ENCODE measurements around the gene ALPP. TPM values are rescaled to one million over a fixed set of nuclear protein-coding genes. Genes with fewer than 3 reads are reported as not detected.

The ALPP gene
- total RNA-seq, 2 donors from 2014 or later = not detected

GRCh38 chr2:232353660-232354059, 24.9 kb upstream of the ALPP start:
- peaks cover 23% of the 10 kb centered on the region for H3K9me3 Mint-ChIP-seq
- Histone ChIP-seq H3K9me3 (ENCODE audit: control insufficient read depth, low read length) (peaks cover 10% of the 10 kb centered on the region), H3K27me3 (ENCODE audit: control insufficient read depth, insufficient read depth, low read length, poor library complexity, severe bottlenecking) (peaks cover 27% of the 10 kb centered on the region), H3K4me1 (ENCODE audit: control insufficient read depth, insufficient read depth, low read length) (no peaks in the 10 kb centered on the region), H3K27ac (ENCODE audit: low read depth, low read length) (no peak overlapping the region), H3K4me3 (ENCODE audit: low read length) (no peak overlapping the region), H3K9ac (ENCODE audit: extremely low read depth, low read length, poor library complexity, severe bottlenecking) (no peak overlapping the region), H3K36me3 (ENCODE audit: control insufficient read depth, insufficient read depth, low read length) (no peaks in the 10 kb centered on the region)
- WGBS, 2 experiments (ENCODE audit: insufficient coverage in 1 of 2, insufficient read length in 1 of 2) = 88% methylated on average over 6 to 7 of the region's 7 CpGs
- DNase-seq = no peak
- TF ChIP-seq, protein P1, sequence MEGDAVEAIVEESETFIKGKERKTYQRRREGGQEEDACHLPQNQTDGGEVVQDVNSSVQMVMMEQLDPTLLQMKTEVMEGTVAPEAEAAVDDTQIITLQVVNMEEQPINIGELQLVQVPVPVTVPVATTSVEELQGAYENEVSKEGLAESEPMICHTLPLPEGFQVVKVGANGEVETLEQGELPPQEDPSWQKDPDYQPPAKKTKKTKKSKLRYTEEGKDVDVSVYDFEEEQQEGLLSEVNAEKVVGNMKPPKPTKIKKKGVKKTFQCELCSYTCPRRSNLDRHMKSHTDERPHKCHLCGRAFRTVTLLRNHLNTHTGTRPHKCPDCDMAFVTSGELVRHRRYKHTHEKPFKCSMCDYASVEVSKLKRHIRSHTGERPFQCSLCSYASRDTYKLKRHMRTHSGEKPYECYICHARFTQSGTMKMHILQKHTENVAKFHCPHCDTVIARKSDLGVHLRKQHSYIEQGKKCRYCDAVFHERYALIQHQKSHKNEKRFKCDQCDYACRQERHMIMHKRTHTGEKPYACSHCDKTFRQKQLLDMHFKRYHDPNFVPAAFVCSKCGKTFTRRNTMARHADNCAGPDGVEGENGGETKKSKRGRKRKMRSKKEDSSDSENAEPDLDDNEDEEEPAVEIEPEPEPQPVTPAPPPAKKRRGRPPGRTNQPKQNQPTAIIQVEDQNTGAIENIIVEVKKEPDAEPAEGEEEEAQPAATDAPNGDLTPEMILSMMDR (conservative IDR thresholded peaks at IDR 0.05) = no peak
- H3K4me3 Mint-ChIP-seq = no peak overlapping the region
- no peaks in the 10 kb centered on the region for H3K36me3 Mint-ChIP-seq (ENCODE audit: low read depth)
- H3K27me3 Mint-ChIP-seq (ENCODE audit: insufficient read depth) = peaks cover 28% of the 10 kb centered on the region
- H3K4me1 Mint-ChIP-seq = no peaks in the 10 kb centered on the region
- no peak overlapping the region for H3K27ac Mint-ChIP-seq

DNA sequence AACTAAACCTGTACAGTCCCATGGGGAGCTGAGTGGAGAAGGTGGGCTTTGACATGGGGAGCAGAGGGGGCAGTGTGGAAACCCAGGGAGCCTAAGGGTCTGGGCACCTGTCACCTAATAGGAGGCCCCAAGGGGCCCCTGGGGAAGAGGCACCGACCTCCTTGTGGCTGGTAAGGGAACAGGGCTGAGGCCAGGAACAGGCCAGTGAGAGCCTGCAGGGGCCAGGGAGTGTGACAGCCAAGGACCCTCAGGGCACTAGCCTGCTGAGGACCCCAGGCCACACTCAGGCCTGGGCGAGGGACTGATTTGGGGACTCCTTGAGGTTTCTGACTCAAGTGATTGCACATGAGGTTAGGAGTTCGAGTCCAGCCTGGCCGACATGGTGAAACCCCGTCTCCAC, 24.5 kb upstream of the ALPP start:
- peaks cover 28% of the 10 kb centered on the region for H3K27me3 Mint-ChIP-seq (ENCODE audit: insufficient read depth)
- peaks cover 27% of the 10 kb centered on the region for H3K27me3 ChIP-seq (ENCODE audit: control insufficient read depth, insufficient read depth, low read length, poor library complexity, severe bottlenecking)
- H3K9me3 Mint-ChIP-seq = peaks cover 23% of the 10 kb centered on the region
- WGBS, 2 experiments (ENCODE audit: insufficient coverage in 1 of 2, insufficient read length in 1 of 2) = 84 to 93% methylated on average over 4 to 5 of the region's 5 CpGs
- H3K27ac ChIP-seq (ENCODE audit: low read depth, low read length) = no peak overlapping the region
- DNase-seq = no peak
- no peak overlapping the region for H3K27ac Mint-ChIP-seq
- no peaks in the 10 kb centered on the region for H3K4me1 Mint-ChIP-seq
- H3K4me3 Mint-ChIP-seq = no peak overlapping the region
- H3K4me1 ChIP-seq (ENCODE audit: control insufficient read depth, insufficient read depth, low read length) = no peaks in the 10 kb centered on the region
- H3K9me3 ChIP-seq (ENCODE audit: control insufficient read depth, low read length) = peaks cover 10% of the 10 kb centered on the region
- TF ChIP-seq, protein P1 (conservative IDR thresholded peaks at IDR 0.05) = no peak
- no peak overlapping the region for H3K9ac ChIP-seq (ENCODE audit: extremely low read depth, low read length, poor library complexity, severe bottlenecking)
- no peaks in the 10 kb centered on the region for H3K36me3 Mint-ChIP-seq (ENCODE audit: low read depth)
- H3K4me3 ChIP-seq (ENCODE audit: low read length) = no peak overlapping the region
- H3K36me3 ChIP-seq (ENCODE audit: control insufficient read depth, insufficient read depth, low read length) = no peaks in the 10 kb centered on the region

GRCh38 chr2:232361646-232362045, 16.9 kb upstream of the ALPP start:
- H3K27me3 Mint-ChIP-seq (ENCODE audit: insufficient read depth) = peaks cover 4% of the 10 kb centered on the region
- no peak overlapping the region for H3K27ac Mint-ChIP-seq
- TF ChIP-seq, protein P1 (conservative IDR thresholded peaks at IDR 0.05) = no peak
- H3K4me3 Mint-ChIP-seq = no peak overlapping the region
- H3K4me1 ChIP-seq (ENCODE audit: control insufficient read depth, insufficient read depth, low read length) = no peaks in the 10 kb centered on the region
- H3K27me3 ChIP-seq (ENCODE audit: control insufficient read depth, insufficient read depth, low read length, poor library complexity, severe bottlenecking) = no peaks in the 10 kb centered on the region
- H3K9me3 ChIP-seq (ENCODE audit: control insufficient read depth, low read length) = no peaks in the 10 kb centered on the region
- no peaks in the 10 kb centered on the region for H3K36me3 Mint-ChIP-seq (ENCODE audit: low read depth)
- H3K4me3 ChIP-seq (ENCODE audit: low read length) = no peak overlapping the region
- H3K27ac ChIP-seq (ENCODE audit: low read depth, low read length) = no peak overlapping the region
- H3K9me3 Mint-ChIP-seq = peaks cover 12% of the 10 kb centered on the region
- H3K4me1 Mint-ChIP-seq = peaks cover 2% of the 10 kb centered on the region
- no peak overlapping the region for H3K9ac ChIP-seq (ENCODE audit: extremely low read depth, low read length, poor library complexity, severe bottlenecking)
- H3K36me3 ChIP-seq (ENCODE audit: control insufficient read depth, insufficient read depth, low read length) = no peaks in the 10 kb centered on the region
- 92 to 98% methylated on average over 5 of the region's 5 CpGs for WGBS, 2 experiments (ENCODE audit: insufficient coverage in 1 of 2, insufficient read length in 1 of 2)
- no peak for DNase-seq

All from endodermal cell (in vitro differentiated cells).